Hepatocyte (in vitro differentiated cells): Measurements from ENCODE around the gene MAP2.

Source experiments
- EZH2 ChIP-seq: fragments of 200-600 bp; sonication (generic); IDR thresholded peaks from 2 replicates; pipeline ENCODE4 v1.6.1; 2016; ENCODE audit warnings: antibody characterized with exemption, mild to moderate bottlenecking, borderline replicate concordance
- TF ChIP-seq, protein P1 (sequence below): fragments of 200-600 bp; sonication (generic); IDR thresholded peaks from 2 replicates; pipeline ENCODE4 v1.5.1; 2016; ENCODE audit warnings: antibody characterized with exemption, mild to moderate bottlenecking; ENCODE audit not compliant: poor library complexity

- TF ChIP-seq, protein P1, sequence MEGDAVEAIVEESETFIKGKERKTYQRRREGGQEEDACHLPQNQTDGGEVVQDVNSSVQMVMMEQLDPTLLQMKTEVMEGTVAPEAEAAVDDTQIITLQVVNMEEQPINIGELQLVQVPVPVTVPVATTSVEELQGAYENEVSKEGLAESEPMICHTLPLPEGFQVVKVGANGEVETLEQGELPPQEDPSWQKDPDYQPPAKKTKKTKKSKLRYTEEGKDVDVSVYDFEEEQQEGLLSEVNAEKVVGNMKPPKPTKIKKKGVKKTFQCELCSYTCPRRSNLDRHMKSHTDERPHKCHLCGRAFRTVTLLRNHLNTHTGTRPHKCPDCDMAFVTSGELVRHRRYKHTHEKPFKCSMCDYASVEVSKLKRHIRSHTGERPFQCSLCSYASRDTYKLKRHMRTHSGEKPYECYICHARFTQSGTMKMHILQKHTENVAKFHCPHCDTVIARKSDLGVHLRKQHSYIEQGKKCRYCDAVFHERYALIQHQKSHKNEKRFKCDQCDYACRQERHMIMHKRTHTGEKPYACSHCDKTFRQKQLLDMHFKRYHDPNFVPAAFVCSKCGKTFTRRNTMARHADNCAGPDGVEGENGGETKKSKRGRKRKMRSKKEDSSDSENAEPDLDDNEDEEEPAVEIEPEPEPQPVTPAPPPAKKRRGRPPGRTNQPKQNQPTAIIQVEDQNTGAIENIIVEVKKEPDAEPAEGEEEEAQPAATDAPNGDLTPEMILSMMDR: no peak
- no peak for TF ChIP-seq EZH2
Observed at GRCh38 chr2:209525331-209525730, 101.5 kb downstream of the MAP2 start.
